H1 (cell line): ENCODE results near the gene CTNNA3. TPM values are rescaled to one million over a fixed set of nuclear protein-coding genes. Genes with fewer than 3 reads are reported as not detected.

Source experiments
- CTCF ChIA-PET: fragments of 300-600 bp; sonication (Branson Sonifier 250); formaldehyde crosslinking; loops from one replicate; lab custom pipeline; 2021; ENCODE audit not compliant: partially characterized antibody; lab: Charles Lee
- POLR2A ChIA-PET: fragments of 300-600 bp; sonication (Branson Sonifier 250); formaldehyde crosslinking; loops from one replicate; lab custom pipeline; 2021; ENCODE audit warnings: inconsistent platforms; ENCODE audit not compliant: partially characterized antibody; lab: Charles Lee
- DNase-seq, 2 experiments: peaks; one replicate each; pipeline versions ENCODE4 v3.0.0 to v3.0.0-alpha.2; 2010 to 2022; ENCODE audit warnings: low spot score in 2 of 2, low read depth in 1 of 2, mixed read lengths in 1 of 2
- FAIRE-seq: peaks from 2 replicates; lab custom pipeline; 2011; peaks lifted over from hg19 to GRCh38; lab: Jason Lieb, UNC
- H2AFZ ChIP-seq: 2 replicates; pipeline ENCODE4 v1.8.1; 2012; ENCODE audit warnings: low read length, inconsistent platforms
- H2AK5ac ChIP-seq: 2 replicates; pipeline ENCODE4 v1.6.1; 2013; ENCODE audit warnings: low read depth, low read length
- H2BK120ac ChIP-seq: replicated peaks from 2 replicates; pipeline ENCODE3; 2013; ENCODE audit warnings: low read depth, low read length, inconsistent platforms
- H2BK12ac ChIP-seq: 2 replicates; pipeline ENCODE4 v1.6.1; 2013; ENCODE audit warnings: low read depth, low read length
- H2BK15ac ChIP-seq: 2 replicates; pipeline ENCODE4 v1.6.1; 2013; ENCODE audit warnings: low read length
- H2BK20ac ChIP-seq: 2 replicates; pipeline ENCODE4 v1.6.1; 2013; ENCODE audit warnings: low read length
- H2BK5ac ChIP-seq: 2 replicates; pipeline ENCODE4 v1.6.1; 2013; ENCODE audit warnings: low read depth, low read length
- H3K14ac ChIP-seq: 2 replicates; pipeline ENCODE4 v1.6.1; 2013; ENCODE audit warnings: inconsistent platforms; ENCODE audit not compliant: insufficient read length
- H3K18ac ChIP-seq: 2 replicates; pipeline ENCODE4 v1.6.1; 2013; ENCODE audit warnings: low read length; ENCODE audit errors: extremely low read depth
- H3K23ac ChIP-seq: 2 replicates; pipeline ENCODE4 v1.6.1; 2013; ENCODE audit warnings: inconsistent platforms; ENCODE audit not compliant: insufficient read length
- H3K23me2 ChIP-seq: 2 replicates; pipeline ENCODE4 v1.6.1; 2013; ENCODE audit warnings: low read depth, low read length
- H3K27ac ChIP-seq: 2 replicates; pipeline ENCODE4 v1.6.1; 2011; ENCODE audit warnings: low read depth, low read length, inconsistent platforms
- H3K27me3 ChIP-seq, 4 experiments: replicated peaks in 1 of 4; 1 replicate in 1 of 4; 2 replicates in 3 of 4; pipeline versions ENCODE4 v1.6.1 to v1.8.1; 2011 to 2013; ENCODE audit warnings: low read length in 3 of 4, mild to moderate bottlenecking in 3 of 4, inconsistent platforms in 2 of 4, mixed read lengths in 2 of 4, moderate library complexity in 1 of 4; ENCODE audit not compliant: control insufficient read depth in 3 of 4, insufficient read depth in 3 of 4; ENCODE audit errors: extremely low read depth in 1 of 4
- H3K36me3 ChIP-seq, 4 experiments: 2 replicates each; pipeline versions ENCODE4 v1.6.1 to v1.8.1; 2011 to 2013; ENCODE audit warnings: mild to moderate bottlenecking in 4 of 4, low read length in 3 of 4, moderate library complexity in 2 of 4, control low read depth in 1 of 4, inconsistent platforms in 1 of 4; ENCODE audit not compliant: insufficient read depth in 4 of 4, control insufficient read depth in 2 of 4
- H3K4ac ChIP-seq: replicated peaks from 2 replicates; pipeline ENCODE3; 2013; ENCODE audit warnings: low read length, low read depth, mixed read lengths, inconsistent platforms; ENCODE audit not compliant: insufficient read length
- H3K4me1 ChIP-seq, 4 experiments: replicated peaks in 1 of 4; 1 replicate in 1 of 4; 2 replicates in 3 of 4; pipeline versions ENCODE4 v1.6.1 to v1.8.1; 2011 to 2013; ENCODE audit warnings: low read length in 3 of 4, inconsistent platforms in 2 of 4, mixed read lengths in 1 of 4; ENCODE audit not compliant: insufficient read depth in 4 of 4, control insufficient read depth in 3 of 4
- H3K4me2 ChIP-seq, 2 experiments: 2 replicates each; pipeline versions ENCODE4 v1.6.1 to v1.8.1; 2011 to 2013; ENCODE audit warnings: low read depth in 2 of 2, low read length in 2 of 2, control low read depth in 1 of 2, inconsistent platforms in 1 of 2, mild to moderate bottlenecking in 1 of 2; ENCODE audit not compliant: insufficient read depth in 1 of 2
- H3K4me3 ChIP-seq, 4 experiments: fragments of 200-600, 300-600 bp in 1 of 4; sonication (generic), shearing (Covaris generic), sonication (Bioruptor Twin) in 1 of 4; 2 replicates each; pipeline versions ENCODE4 v1.5.1 to v1.8.1; 2011 to 2016; ENCODE audit warnings: low read length in 4 of 4, low read depth in 3 of 4, control low read depth in 2 of 4, inconsistent platforms in 2 of 4, mild to moderate bottlenecking in 2 of 4, mixed read lengths in 1 of 4, moderate library complexity in 1 of 4; ENCODE audit not compliant: insufficient read depth in 2 of 4; ENCODE audit errors: extremely low read depth in 1 of 4
- H3K56ac ChIP-seq: replicated peaks from 2 replicates; pipeline ENCODE3; 2013; ENCODE audit warnings: low read depth, mild to moderate bottlenecking, mixed read lengths, low read length, inconsistent platforms; ENCODE audit not compliant: insufficient read length
- H3K79me1 ChIP-seq: 2 replicates; pipeline ENCODE4 v1.6.1; 2013; ENCODE audit warnings: low read depth, low read length, control low read depth
- H3K79me2 ChIP-seq, 2 experiments: 2 replicates each; pipeline versions ENCODE4 v1.6.1 to v1.8.1; 2012 to 2013; ENCODE audit warnings: low read length in 2 of 2, mild to moderate bottlenecking in 2 of 2, inconsistent platforms in 1 of 2; ENCODE audit not compliant: insufficient read depth in 2 of 2, control insufficient read depth in 1 of 2
- H3K9ac ChIP-seq, 4 experiments: replicated peaks in 1 of 4; 1 replicate in 1 of 4; 2 replicates in 3 of 4; pipeline versions ENCODE4 v1.6.1 to v1.8.1; 2011 to 2013; ENCODE audit warnings: low read depth in 3 of 4, low read length in 3 of 4, control low read depth in 2 of 4, mild to moderate bottlenecking in 2 of 4, moderate library complexity in 2 of 4, inconsistent platforms in 1 of 4; ENCODE audit errors: extremely low read depth in 1 of 4
- H3K9me3 ChIP-seq, 2 experiments: 2 replicates each; pipeline versions ENCODE4 v1.6.1 to v1.8.1; 2012 to 2013; ENCODE audit warnings: mild to moderate bottlenecking in 2 of 2, moderate library complexity in 2 of 2, control low read depth in 1 of 2, inconsistent platforms in 1 of 2, low read depth in 1 of 2, low read length in 1 of 2, mixed read lengths in 1 of 2; ENCODE audit not compliant: insufficient read depth in 2 of 2
- H4K20me1 ChIP-seq, 2 experiments: replicated peaks in 1 of 2; 2 replicates each; pipeline versions ENCODE3 to v1.8.1; 2011 to 2013; ENCODE audit warnings: inconsistent platforms in 2 of 2, low read length in 2 of 2, mild to moderate bottlenecking in 1 of 2; ENCODE audit not compliant: insufficient read depth in 2 of 2, control insufficient read depth in 1 of 2
- H4K5ac ChIP-seq: 2 replicates; pipeline ENCODE4 v1.6.1; 2013; ENCODE audit warnings: low read length, low read depth, mixed read lengths, inconsistent platforms; ENCODE audit not compliant: insufficient read length
- H4K8ac ChIP-seq: 2 replicates; pipeline ENCODE4 v1.8.0; 2013; ENCODE audit warnings: mild to moderate bottlenecking, moderate library complexity, low read length, inconsistent platforms; ENCODE audit not compliant: insufficient read depth; ENCODE audit errors: extremely low read depth
- H4K91ac ChIP-seq: replicated peaks from 2 replicates; pipeline ENCODE3; 2013; ENCODE audit warnings: low read length, mixed read lengths, inconsistent platforms; ENCODE audit not compliant: insufficient read length
- BCL11A ChIP-seq, 2 experiments: IDR thresholded peaks; one replicate each; pipeline ENCODE4 v1.6.1; 2011; ENCODE audit warnings: low read depth in 2 of 2, low read length in 2 of 2, mild to moderate bottlenecking in 2 of 2
- BRCA1 ChIP-seq: IDR thresholded peaks from 2 replicates; pipeline ENCODE4 v1.6.1; 2012; ENCODE audit warnings: low read depth, low read length, improper control_type of control experiment
- FOSL1 ChIP-seq: IDR thresholded peaks from 2 replicates; pipeline ENCODE4 v1.6.1; 2011; ENCODE audit warnings: mild to moderate bottlenecking, low read depth, low read length, moderate library complexity; ENCODE audit not compliant: insufficient read depth
- MAFK ChIP-seq: IDR thresholded peaks from 2 replicates; pipeline ENCODE4 v1.6.1; 2012; ENCODE audit warnings: low read depth, mild to moderate bottlenecking, improper control_type of control experiment, low read length
- NANOG ChIP-seq: IDR thresholded peaks from 2 replicates; pipeline ENCODE4 v1.6.1; 2011; ENCODE audit warnings: low read length, low read depth, mild to moderate bottlenecking, inconsistent platforms; ENCODE audit not compliant: insufficient read depth, poor library complexity, severe bottlenecking
- NRF1 ChIP-seq: IDR thresholded peaks from 2 replicates; pipeline ENCODE4 v1.6.1; 2011; ENCODE audit warnings: mild to moderate bottlenecking, low read depth, low read length, improper control_type of control experiment
- POU5F1 ChIP-seq: IDR thresholded peaks from 2 replicates; pipeline ENCODE4 v1.6.1; 2011; ENCODE audit warnings: low read depth, mild to moderate bottlenecking, low read length, moderate library complexity
- RAD21 ChIP-seq, 2 experiments: IDR thresholded peaks in 1 of 2; conservative IDR thresholded peaks in 1 of 2; 2 replicates each; pipeline ENCODE4 v1.6.1; 2011; ENCODE audit warnings: low read depth in 2 of 2, low read length in 2 of 2, improper control_type of control experiment in 1 of 2, inconsistent platforms in 1 of 2, mild to moderate bottlenecking in 1 of 2, moderate library complexity in 1 of 2
- SIRT6 ChIP-seq: IDR thresholded peaks from one replicate; pipeline ENCODE4 v1.7.1; 2012; ENCODE audit warnings: low read length, inconsistent platforms
- SUZ12 ChIP-seq: fragments of 200-600 bp; sonication (generic); IDR thresholded peaks from 2 replicates; pipeline ENCODE4 v1.6.1; 2012; ENCODE audit warnings: mild to moderate bottlenecking, inconsistent platforms, low read length, moderate library complexity, mixed read lengths
- YY1 ChIP-seq: IDR thresholded peaks from 2 replicates; pipeline ENCODE4 v1.6.1; 2011; ENCODE audit warnings: low read depth, mild to moderate bottlenecking, low read length
- WGBS, 2 experiments: shearing (Covaris generic) in 1 of 2; methylation state at CpG; one replicate each; pipeline versions ENCODE4 v1.1.6 to v1.1.7; 2013 to 2015; ENCODE audit warnings: low lambda C conversion rate in 2 of 2, mixed read lengths in 2 of 2, inconsistent platforms in 1 of 2, low coverage in 1 of 2, missing lambda C conversion rate in 1 of 2; ENCODE audit not compliant: insufficient replicate concordance in 2 of 2, insufficient coverage in 1 of 2, insufficient read length in 1 of 2; ENCODE audit errors: extremely low coverage in 1 of 2, missing lambda C conversion rate in 1 of 2; 5-methylcytosine and 5-hydroxymethylcytosine counted together
- long read RNA-seq, 2 experiments: library from RNA in 1 of 2; library from capped mRNA in 1 of 2; stranded (forward); transcript quantifications; one replicate each; pipeline ENCODE4 v2.0.0, GENCODE V29; 2021; ENCODE audit warnings: inconsistent platforms in 1 of 2
- polyA minus RNA-seq, 3 experiments: library from RNA; depleted of rRNA, polyadenylated mRNA; stranded (reverse); fragments of >200 nt; gene quantifications; 1 replicate in 2 of 3; 2 replicates in 1 of 3; pipeline ENCODE4 v1.2.3, GENCODE V29; 2011
- polyA plus RNA-seq, 7 experiments: library from polyadenylated mRNA; depleted of rRNA in 3 of 7; stranded (reverse) in 5 of 7; unstranded in 2 of 7; fragments of >200 nt in 5 of 7; fragments of 200-250 nt in 2 of 7; gene quantifications; 1 replicate in 5 of 7; 2 replicates in 1 of 7; 4 replicates in 1 of 7; pipeline versions ENCODE4 v1.2.1 to v1.2.3, GENCODE V29; 2011 to 2013; ENCODE audit warnings: missing spikeins in 2 of 7, mixed read lengths in 2 of 7
- total RNA-seq: library from RNA; stranded (reverse); fragmentation: NEBNext Ultra II Directional; extraction: Animal tissue kit (Norgen Biotek cat#: 25700); gene quantifications from 2 replicates; pipeline ENCODE4 v1.2.1, GENCODE V29; 2021
- TF ChIP-seq, protein P1 (sequence below): IDR thresholded peaks from 2 replicates; pipeline ENCODE4 v1.6.1; 2012; ENCODE audit warnings: inconsistent platforms

CTNNA3 gene
- total RNA-seq (1.5 TPM in 2 replicates), polyA plus RNA-seq (2011; rRNA removed) (1.3 TPM in 2 replicates), polyA minus RNA-seq (2011; rRNA and poly(A)+ RNA removed) (26.5 and 44.1 TPM in 2 replicates)
- 1.5 TPM for polyA plus RNA-seq (2011; cell fraction: cytosol; rRNA removed)
- 7.9 TPM for polyA plus RNA-seq (2011; cell fraction: nucleus; rRNA removed)
- 1.4 to 2.8 TPM (median 2.4 TPM) in 4 replicates for polyA plus RNA-seq (2012, experiment 1 of 2)
- polyA plus RNA-seq (2012, experiment 2 of 2) = 0.47 TPM
- 3.4 TPM for polyA plus RNA-seq (2013, experiment 1 of 2)
- polyA plus RNA-seq (2013, experiment 2 of 2) = 3.6 TPM
- 7.6 TPM for polyA minus RNA-seq (2011; cell fraction: cytosol; rRNA and poly(A)+ RNA removed)
- 141 TPM for polyA minus RNA-seq (2011; cell fraction: nucleus; rRNA and poly(A)+ RNA removed)
- long read RNA-seq, experiment 1, partial matches to known transcripts = 0 of 1 reads
- long read RNA-seq, experiment 1, other reads (novel, unspliced or antisense) = 1 of 1 reads
- long read RNA-seq, experiment 2, partial matches to known transcripts = 0 of 1 reads
- long read RNA-seq, experiment 2, other reads (novel, unspliced or antisense) = 1 of 1 reads

- Histone ChIP-seq H2BK120ac (no peak within 1 kb of the TSS), H4K5ac (no peak within 1 kb of the TSS), H3K36me3 (no peaks in the 10 kb centered on the region), H3K4me1 (no peaks in the 10 kb centered on the region), H3K4me2 (no peak within 1 kb of the TSS), H3K4ac (no peak within 1 kb of the TSS), H3K9ac (no peak within 1 kb of the TSS), H2BK5ac (no peak within 1 kb of the TSS), H2AK5ac (no peak within 1 kb of the TSS), H2AFZ (peak within 1 kb of the TSS; percentile 70; the same call in 1 of the 2 replicates), H3K9me3 (peaks cover 6 to 14% of the 10 kb centered on the region in 2 experiments; a peak in 3 of 4 replicates), H4K91ac (no peak within 1 kb of the TSS), H3K56ac (no peak within 1 kb of the TSS), H3K27me3 (no peaks in the 10 kb centered on the region), H3K14ac (no peak within 1 kb of the TSS), H3K23me2 (no peaks in the 10 kb centered on the region), H3K4me3 (no peak within 1 kb of the TSS), H3K23ac (no peak within 1 kb of the TSS), H3K79me1 (no peaks in the 10 kb centered on the region), H2BK15ac (no peak within 1 kb of the TSS), H3K27ac (no peak within 1 kb of the TSS), H2BK12ac (no peak within 1 kb of the TSS), H3K18ac (no peak within 1 kb of the TSS), H2BK20ac (no peak within 1 kb of the TSS), H3K79me2 (no peaks in the 10 kb centered on the region), H4K20me1 (no peaks in the 10 kb centered on the region), H4K8ac (no peak within 1 kb of the TSS)
- DNase-seq = no peak
- FAIRE-seq = no peak
- ChIA-PET POLR2A (no interaction called here), CTCF (interaction anchor here (0.7 to 4.1 kb wide), 13 partner anchors 8 to 89 kb away, joined by 3 to 82 read pairs (median 11); no protein-coding TSS in a partner anchor)
- whole genome bisulfite sequencing, 2 experiments = 73% methylated on average over 6 of the region's 6 CpGs; no CpG with 5 or more reads in 1 of the 2 experiments
- TF ChIP-seq SUZ12 (no peak), MAFK (no peak), FOSL1 (no peak), NANOG (no peak), NRF1 (no peak), POU5F1 (no peak), RAD21 (IDR thresholded peaks at IDR 0.05 in 1 of 2, conservative IDR thresholded peaks at IDR 0.05 in 1 of 2; ENCODE audit: low read depth in 2 of 2, low read length in 2 of 2) (no peak), SIRT6 (no peak), BRCA1 (no peak), BCL11A (IDR thresholded peaks at IDR 0.05; ENCODE audit: low read depth in 2 of 2, low read length in 2 of 2) (no peak), YY1 (no peak)
- TF ChIP-seq, protein P1, sequence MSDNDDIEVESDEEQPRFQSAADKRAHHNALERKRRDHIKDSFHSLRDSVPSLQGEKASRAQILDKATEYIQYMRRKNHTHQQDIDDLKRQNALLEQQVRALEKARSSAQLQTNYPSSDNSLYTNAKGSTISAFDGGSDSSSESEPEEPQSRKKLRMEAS = no peak
These were observed at the start of gene CTNNA3 for GRCh38 chr10:67696029-67696428. Gene CTNNA3 (minus strand): TSS chr10:67696195.
